Gastrocnemius medialis (tissue), 4 donors: ENCODE data around the gene SAMD4A.

ENCODE experiments used
- POLR2A ChIP-seq, 2 donors: fragments of 450-650 bp; IDR thresholded peaks; one replicate each; pipeline ENCODE4 v1.6.1; 2017; ENCODE audit warnings: antibody characterized with exemption in 2 of 2, mild to moderate bottlenecking in 2 of 2, moderate library complexity in 2 of 2
- TF ChIP-seq, protein P1 (sequence below), 5 experiments: fragments of 450-650 bp in 3 of 5; fragments of 200-600 bp in 2 of 5; sonication (generic) in 2 of 5; IDR thresholded peaks in 4 of 5; conservative IDR thresholded peaks in 1 of 5; 1 replicate in 4 of 5; 2 replicates in 1 of 5; pipeline ENCODE4 v1.5.1; 2016 to 2019; ENCODE audit warnings: antibody characterized with exemption in 5 of 5, mild to moderate bottlenecking in 3 of 5, moderate library complexity in 3 of 5

DNA sequence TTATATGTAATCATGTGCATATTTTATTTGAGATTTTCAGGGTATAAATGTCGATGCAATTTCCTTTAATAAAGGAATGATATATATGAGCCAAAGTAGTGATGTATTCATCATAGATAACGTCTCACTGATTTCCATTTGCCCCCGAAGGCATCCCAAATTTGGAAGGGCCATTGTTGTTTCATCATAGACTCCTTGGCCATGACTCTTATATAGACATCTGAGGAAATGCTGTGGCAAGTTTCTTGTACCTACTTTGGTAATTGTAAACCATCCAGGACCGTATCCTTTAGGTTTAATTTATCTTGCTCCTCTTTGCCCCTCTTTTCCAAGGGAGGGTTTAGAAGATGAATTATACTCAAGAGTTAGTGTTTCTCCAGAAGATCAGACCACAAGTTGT lies 84.7 kb downstream of the SAMD4A start:
- no peak for TF ChIP-seq POLR2A (IDR thresholded peaks at IDR 0.05)
- TF ChIP-seq, protein P1, sequence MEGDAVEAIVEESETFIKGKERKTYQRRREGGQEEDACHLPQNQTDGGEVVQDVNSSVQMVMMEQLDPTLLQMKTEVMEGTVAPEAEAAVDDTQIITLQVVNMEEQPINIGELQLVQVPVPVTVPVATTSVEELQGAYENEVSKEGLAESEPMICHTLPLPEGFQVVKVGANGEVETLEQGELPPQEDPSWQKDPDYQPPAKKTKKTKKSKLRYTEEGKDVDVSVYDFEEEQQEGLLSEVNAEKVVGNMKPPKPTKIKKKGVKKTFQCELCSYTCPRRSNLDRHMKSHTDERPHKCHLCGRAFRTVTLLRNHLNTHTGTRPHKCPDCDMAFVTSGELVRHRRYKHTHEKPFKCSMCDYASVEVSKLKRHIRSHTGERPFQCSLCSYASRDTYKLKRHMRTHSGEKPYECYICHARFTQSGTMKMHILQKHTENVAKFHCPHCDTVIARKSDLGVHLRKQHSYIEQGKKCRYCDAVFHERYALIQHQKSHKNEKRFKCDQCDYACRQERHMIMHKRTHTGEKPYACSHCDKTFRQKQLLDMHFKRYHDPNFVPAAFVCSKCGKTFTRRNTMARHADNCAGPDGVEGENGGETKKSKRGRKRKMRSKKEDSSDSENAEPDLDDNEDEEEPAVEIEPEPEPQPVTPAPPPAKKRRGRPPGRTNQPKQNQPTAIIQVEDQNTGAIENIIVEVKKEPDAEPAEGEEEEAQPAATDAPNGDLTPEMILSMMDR (IDR thresholded peaks at IDR 0.05 in 4 of 5, conservative IDR thresholded peaks at IDR 0.05 in 1 of 5): no peak
